GM18526 (cell line): ENCODE results near the gene JPH4.

Source experiments
- POLR2A ChIP-seq: IDR thresholded peaks from 3 replicates; pipeline ENCODE4 v1.6.1; 2011; ENCODE audit not compliant: insufficient read length; ENCODE audit errors: extremely low read depth

Gene JPH4

GRCh38 chr14:23612802-23613201 is 34.2 kb upstream of the JPH4 start:
- no peak for TF ChIP-seq POLR2A

GRCh38 chr14:23612354-23612732 is 33.8 kb upstream of the JPH4 start:
- TF ChIP-seq POLR2A = no peak

GRCh38 chr14:23610815-23611289 is 32.3 kb upstream of the JPH4 start:
- no peak for TF ChIP-seq POLR2A

- TF ChIP-seq POLR2A = no peak
Measured at GRCh38 chr14:23610090-23610814, 31.7 kb upstream of the JPH4 start.

GRCh38 chr14:23609001-23609400 is 30.4 kb upstream of the JPH4 start:
- no peak for TF ChIP-seq POLR2A

- no peak for TF ChIP-seq POLR2A
Measured at GRCh38 chr14:23608454-23608853, 29.9 kb upstream of the JPH4 start.

GRCh38 chr14:23605931-23606585 is 27.5 kb upstream of the JPH4 start:
- no peak for TF ChIP-seq POLR2A

- TF ChIP-seq POLR2A = no peak
Measured at GRCh38 chr14:23604675-23605170, 26.1 kb upstream of the JPH4 start.

GRCh38 chr14:23604148-23604547 is 25.6 kb upstream of the JPH4 start:
- no peak for TF ChIP-seq POLR2A

GRCh38 chr14:23603103-23603502 is 24.5 kb upstream of the JPH4 start:
- no peak for TF ChIP-seq POLR2A

- no peak for TF ChIP-seq POLR2A
Measured at GRCh38 chr14:23602181-23603095, 23.8 kb upstream of the JPH4 start.

- TF ChIP-seq POLR2A = no peak
Measured at GRCh38 chr14:23601845-23602180, 23.2 kb upstream of the JPH4 start.

- TF ChIP-seq POLR2A = no peak
Measured at GRCh38 chr14:23601424-23601823, 22.8 kb upstream of the JPH4 start.

- TF ChIP-seq POLR2A = no peak
Measured at GRCh38 chr14:23600806-23601205, 22.2 kb upstream of the JPH4 start.

- TF ChIP-seq POLR2A = no peak
Measured at GRCh38 chr14:23600322-23600707, 21.7 kb upstream of the JPH4 start.

GRCh38 chr14:23590198-23590597 is 11.6 kb upstream of the JPH4 start:
- TF ChIP-seq POLR2A = no peak
